HEK293 (cell line): ENCODE results near the gene MYO1C.

ENCODE experiments used
- GLI4 ChIP-seq: fragments of 450-650 bp; formaldehyde crosslinking; IDR thresholded peaks from 2 replicates; pipeline ENCODE4 v1.5.1; 2016; ENCODE audit warnings: missing biosample characterization, missing genetic modification characterization
- HOXA7 ChIP-seq: sonication (generic); formaldehyde crosslinking; IDR thresholded peaks from 2 replicates; pipeline ENCODE4 v1.8.1; 2022; ENCODE audit warnings: missing genetic modification reagents, borderline replicate concordance
- KLF8 ChIP-seq: fragments of 450-650 bp; formaldehyde crosslinking; IDR thresholded peaks from 2 replicates; pipeline ENCODE4 v1.5.1; 2016; ENCODE audit warnings: missing biosample characterization, missing genetic modification characterization
- WT1 ChIP-seq: fragments of 450-650 bp; formaldehyde crosslinking; IDR thresholded peaks from 2 replicates; pipeline ENCODE4 v1.5.1; 2016; ENCODE audit warnings: missing biosample characterization, missing genetic modification characterization
- ZFP69B ChIP-seq: fragments of 450-650 bp; formaldehyde crosslinking; IDR thresholded peaks from 2 replicates; pipeline ENCODE4 v1.5.1; 2016; ENCODE audit warnings: missing biosample characterization, missing genetic modification characterization
- ZNF174 ChIP-seq: fragments of 450-650 bp; formaldehyde crosslinking; IDR thresholded peaks from 2 replicates; pipeline ENCODE4 v1.5.0; 2017; ENCODE audit warnings: missing biosample characterization, mild to moderate bottlenecking, missing genetic modification characterization
- ZNF23 ChIP-seq: fragments of 450-650 bp; formaldehyde crosslinking; IDR thresholded peaks from 2 replicates; pipeline ENCODE4 v1.5.1; 2016; ENCODE audit warnings: missing biosample characterization, missing genetic modification characterization, borderline replicate concordance
- ZNF37A ChIP-seq: fragments of 450-650 bp; IDR thresholded peaks from 2 replicates; pipeline ENCODE4 v1.5.1; 2018; ENCODE audit warnings: missing biosample characterization, missing genetic modification characterization
- ZNF433 ChIP-seq: fragments of 450-650 bp; formaldehyde crosslinking; IDR thresholded peaks from 2 replicates; pipeline ENCODE4 v1.5.1; 2016; ENCODE audit warnings: missing biosample characterization, missing genetic modification characterization, low read depth
- ZNF544 ChIP-seq: fragments of 450-650 bp; formaldehyde crosslinking; IDR thresholded peaks from 2 replicates; pipeline ENCODE4 v1.5.0; 2017; ENCODE audit warnings: missing biosample characterization, missing genetic modification characterization
- ZNF558 ChIP-seq: fragments of 450-650 bp; formaldehyde crosslinking; IDR thresholded peaks from 2 replicates; pipeline ENCODE4 v1.5.1; 2016; ENCODE audit warnings: missing biosample characterization, missing genetic modification characterization
- ZNF561 ChIP-seq: fragments of 450-650 bp; IDR thresholded peaks from 2 replicates; pipeline ENCODE4 v1.5.1; 2018; ENCODE audit warnings: missing biosample characterization, missing genetic modification characterization, borderline replicate concordance
- ZNF596 ChIP-seq: fragments of 450-650 bp; IDR thresholded peaks from 2 replicates; pipeline ENCODE4 v1.5.0; 2018; ENCODE audit warnings: missing biosample characterization, mild to moderate bottlenecking, missing genetic modification characterization, moderate library complexity
- ZNF623 ChIP-seq: fragments of 450-650 bp; formaldehyde crosslinking; IDR thresholded peaks from 2 replicates; pipeline ENCODE4 v1.5.1; 2016; ENCODE audit warnings: missing biosample characterization, missing genetic modification characterization
- ZNF76 ChIP-seq: fragments of 450-650 bp; formaldehyde crosslinking; IDR thresholded peaks from 2 replicates; pipeline ENCODE4; 2016; ENCODE audit warnings: low read depth, missing biosample characterization, missing genetic modification characterization, borderline replicate concordance
- ZNF768 ChIP-seq: fragments of 450-650 bp; formaldehyde crosslinking; IDR thresholded peaks from 2 replicates; pipeline ENCODE4 v1.5.1; 2018; ENCODE audit warnings: missing biosample characterization, mild to moderate bottlenecking, missing genetic modification characterization
- ZNF785 ChIP-seq: fragments of 450-650 bp; formaldehyde crosslinking; IDR thresholded peaks from 2 replicates; pipeline ENCODE4 v1.5.1; 2016; ENCODE audit warnings: missing biosample characterization, missing genetic modification characterization
- ZSCAN30 ChIP-seq: fragments of 450-650 bp; IDR thresholded peaks from 2 replicates; pipeline ENCODE4 v1.5.1; 2018; ENCODE audit warnings: missing biosample characterization, mild to moderate bottlenecking, missing genetic modification characterization, moderate library complexity
- TF ChIP-seq, protein P1 (sequence below): fragments of 450-650 bp; formaldehyde crosslinking; IDR thresholded peaks from 2 replicates; pipeline ENCODE4 v1.5.1; 2016; ENCODE audit warnings: missing biosample characterization, missing genetic modification characterization, borderline replicate concordance
- TF ChIP-seq, protein P2 (sequence below): fragments of 450-650 bp; formaldehyde crosslinking; IDR thresholded peaks from 2 replicates; pipeline ENCODE4 v1.5.1; 2017; ENCODE audit warnings: missing biosample characterization, missing genetic modification characterization
- TF ChIP-seq, protein P3 (sequence below): fragments of 450-650 bp; formaldehyde crosslinking; IDR thresholded peaks from 2 replicates; pipeline ENCODE4; 2016; ENCODE audit warnings: missing biosample characterization, missing genetic modification characterization
- TF ChIP-seq, protein P4 (sequence below): fragments of 450-650 bp; formaldehyde crosslinking; IDR thresholded peaks from 2 replicates; pipeline ENCODE4 v1.5.1; 2016; ENCODE audit warnings: missing biosample characterization, missing genetic modification characterization, borderline replicate concordance
- TF ChIP-seq, protein P5 (sequence below): fragments of 450-650 bp; formaldehyde crosslinking; IDR thresholded peaks from 2 replicates; pipeline ENCODE4 v1.5.1; 2016; ENCODE audit warnings: missing biosample characterization, missing genetic modification characterization
- TF ChIP-seq, protein P6 (sequence below): fragments of 450-650 bp; formaldehyde crosslinking; IDR thresholded peaks from 2 replicates; pipeline ENCODE4 v1.5.1; 2017; ENCODE audit warnings: missing biosample characterization, missing genetic modification characterization

The MYO1C gene

DNA sequence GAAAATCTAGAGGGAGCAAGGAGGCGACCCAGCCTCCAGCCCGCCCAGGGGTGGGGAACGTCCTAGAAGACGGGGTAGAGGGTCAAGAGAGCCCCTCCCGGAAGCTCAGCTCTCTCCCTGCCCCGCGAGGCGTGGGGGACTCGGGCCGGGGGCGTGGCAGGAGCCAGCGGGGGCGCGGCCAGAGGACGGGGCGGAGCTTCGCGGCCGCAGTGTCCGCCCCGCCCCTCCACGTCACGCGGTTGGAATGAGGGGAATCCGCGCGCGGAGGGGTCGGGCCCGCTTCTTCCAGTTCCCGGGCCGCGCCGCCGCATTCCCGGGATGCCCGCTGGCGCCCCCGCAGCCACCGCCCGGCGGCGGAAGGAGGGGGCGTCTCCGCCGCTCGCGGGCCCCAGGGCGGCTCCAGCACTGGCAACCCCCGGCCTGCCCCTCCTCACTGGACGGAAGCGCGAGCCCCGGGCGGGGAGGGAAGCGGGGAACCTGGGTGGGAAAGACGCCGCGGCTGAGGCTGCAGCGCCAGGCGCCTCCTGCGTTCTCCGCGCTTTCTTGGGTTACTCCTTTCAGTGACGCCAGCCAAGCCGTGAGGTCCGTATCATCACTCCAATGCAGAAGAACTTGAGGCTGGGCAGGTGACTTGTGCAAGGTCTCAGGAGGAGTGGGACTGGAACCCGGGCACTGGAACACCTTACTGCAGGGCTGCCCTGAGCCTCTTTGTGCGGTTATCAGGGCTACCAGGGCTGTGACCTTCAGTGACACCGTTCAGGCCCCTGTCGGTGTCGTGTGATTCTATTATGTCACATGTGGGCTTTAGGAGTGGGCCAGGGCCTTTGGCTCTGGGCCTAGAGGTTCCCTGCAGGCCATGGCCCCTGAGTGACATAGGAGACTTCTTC, 4.3 kb downstream of the MYO1C start (continued):
- peak; percentile 45; the same call in 1 of the 2 replicates for TF ChIP-seq ZNF76 (tag by site-specific recombination)
- TF ChIP-seq KLF8 (tag by site-specific recombination), result peak; percentile 81
- TF ChIP-seq, protein P1, sequence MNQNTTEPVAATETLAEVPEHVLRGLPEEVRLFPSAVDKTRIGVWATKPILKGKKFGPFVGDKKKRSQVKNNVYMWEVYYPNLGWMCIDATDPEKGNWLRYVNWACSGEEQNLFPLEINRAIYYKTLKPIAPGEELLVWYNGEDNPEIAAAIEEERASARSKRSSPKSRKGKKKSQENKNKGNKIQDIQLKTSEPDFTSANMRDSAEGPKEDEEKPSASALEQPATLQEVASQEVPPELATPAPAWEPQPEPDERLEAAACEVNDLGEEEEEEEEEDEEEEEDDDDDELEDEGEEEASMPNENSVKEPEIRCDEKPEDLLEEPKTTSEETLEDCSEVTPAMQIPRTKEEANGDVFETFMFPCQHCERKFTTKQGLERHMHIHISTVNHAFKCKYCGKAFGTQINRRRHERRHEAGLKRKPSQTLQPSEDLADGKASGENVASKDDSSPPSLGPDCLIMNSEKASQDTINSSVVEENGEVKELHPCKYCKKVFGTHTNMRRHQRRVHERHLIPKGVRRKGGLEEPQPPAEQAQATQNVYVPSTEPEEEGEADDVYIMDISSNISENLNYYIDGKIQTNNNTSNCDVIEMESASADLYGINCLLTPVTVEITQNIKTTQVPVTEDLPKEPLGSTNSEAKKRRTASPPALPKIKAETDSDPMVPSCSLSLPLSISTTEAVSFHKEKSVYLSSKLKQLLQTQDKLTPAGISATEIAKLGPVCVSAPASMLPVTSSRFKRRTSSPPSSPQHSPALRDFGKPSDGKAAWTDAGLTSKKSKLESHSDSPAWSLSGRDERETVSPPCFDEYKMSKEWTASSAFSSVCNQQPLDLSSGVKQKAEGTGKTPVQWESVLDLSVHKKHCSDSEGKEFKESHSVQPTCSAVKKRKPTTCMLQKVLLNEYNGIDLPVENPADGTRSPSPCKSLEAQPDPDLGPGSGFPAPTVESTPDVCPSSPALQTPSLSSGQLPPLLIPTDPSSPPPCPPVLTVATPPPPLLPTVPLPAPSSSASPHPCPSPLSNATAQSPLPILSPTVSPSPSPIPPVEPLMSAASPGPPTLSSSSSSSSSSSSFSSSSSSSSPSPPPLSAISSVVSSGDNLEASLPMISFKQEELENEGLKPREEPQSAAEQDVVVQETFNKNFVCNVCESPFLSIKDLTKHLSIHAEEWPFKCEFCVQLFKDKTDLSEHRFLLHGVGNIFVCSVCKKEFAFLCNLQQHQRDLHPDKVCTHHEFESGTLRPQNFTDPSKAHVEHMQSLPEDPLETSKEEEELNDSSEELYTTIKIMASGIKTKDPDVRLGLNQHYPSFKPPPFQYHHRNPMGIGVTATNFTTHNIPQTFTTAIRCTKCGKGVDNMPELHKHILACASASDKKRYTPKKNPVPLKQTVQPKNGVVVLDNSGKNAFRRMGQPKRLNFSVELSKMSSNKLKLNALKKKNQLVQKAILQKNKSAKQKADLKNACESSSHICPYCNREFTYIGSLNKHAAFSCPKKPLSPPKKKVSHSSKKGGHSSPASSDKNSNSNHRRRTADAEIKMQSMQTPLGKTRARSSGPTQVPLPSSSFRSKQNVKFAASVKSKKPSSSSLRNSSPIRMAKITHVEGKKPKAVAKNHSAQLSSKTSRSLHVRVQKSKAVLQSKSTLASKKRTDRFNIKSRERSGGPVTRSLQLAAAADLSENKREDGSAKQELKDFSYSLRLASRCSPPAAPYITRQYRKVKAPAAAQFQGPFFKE (tag by site-specific recombination), result no peak
- no peak for TF ChIP-seq ZNF544 (tag by site-specific recombination)
- TF ChIP-seq, protein P2, sequence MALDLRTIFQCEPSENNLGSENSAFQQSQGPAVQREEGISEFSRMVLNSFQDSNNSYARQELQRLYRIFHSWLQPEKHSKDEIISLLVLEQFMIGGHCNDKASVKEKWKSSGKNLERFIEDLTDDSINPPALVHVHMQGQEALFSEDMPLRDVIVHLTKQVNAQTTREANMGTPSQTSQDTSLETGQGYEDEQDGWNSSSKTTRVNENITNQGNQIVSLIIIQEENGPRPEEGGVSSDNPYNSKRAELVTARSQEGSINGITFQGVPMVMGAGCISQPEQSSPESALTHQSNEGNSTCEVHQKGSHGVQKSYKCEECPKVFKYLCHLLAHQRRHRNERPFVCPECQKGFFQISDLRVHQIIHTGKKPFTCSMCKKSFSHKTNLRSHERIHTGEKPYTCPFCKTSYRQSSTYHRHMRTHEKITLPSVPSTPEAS (tag by site-specific recombination), result no peak
- no peak for TF ChIP-seq GLI4 (tag by site-specific recombination)
- no peak for TF ChIP-seq ZNF623 (tag by site-specific recombination)
- no peak for TF ChIP-seq ZNF174
- TF ChIP-seq ZNF558, result no peak
- TF ChIP-seq WT1, result 0 out of 2 replicates have a peak, but pooled peaks have one; percentile 38
- no peak for TF ChIP-seq ZNF785 (tag by site-specific recombination)
- 0 out of 2 replicates have a peak, but pooled peaks have one; percentile 33 for TF ChIP-seq ZNF596
- TF ChIP-seq, protein P3, sequence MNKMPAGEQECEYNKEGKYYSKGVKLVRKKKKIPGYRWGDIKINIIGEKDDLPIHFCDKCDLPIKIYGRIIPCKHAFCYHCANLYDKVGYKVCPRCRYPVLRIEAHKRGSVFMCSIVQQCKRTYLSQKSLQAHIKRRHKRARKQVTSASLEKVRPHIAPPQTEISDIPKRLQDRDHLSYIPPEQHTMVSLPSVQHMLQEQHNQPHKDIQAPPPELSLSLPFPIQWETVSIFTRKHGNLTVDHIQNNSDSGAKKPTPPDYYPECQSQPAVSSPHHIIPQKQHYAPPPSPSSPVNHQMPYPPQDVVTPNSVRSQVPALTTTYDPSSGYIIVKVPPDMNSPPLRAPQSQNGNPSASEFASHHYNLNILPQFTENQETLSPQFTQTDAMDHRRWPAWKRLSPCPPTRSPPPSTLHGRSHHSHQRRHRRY (tag by site-specific recombination), result no peak
- TF ChIP-seq, protein P4, sequence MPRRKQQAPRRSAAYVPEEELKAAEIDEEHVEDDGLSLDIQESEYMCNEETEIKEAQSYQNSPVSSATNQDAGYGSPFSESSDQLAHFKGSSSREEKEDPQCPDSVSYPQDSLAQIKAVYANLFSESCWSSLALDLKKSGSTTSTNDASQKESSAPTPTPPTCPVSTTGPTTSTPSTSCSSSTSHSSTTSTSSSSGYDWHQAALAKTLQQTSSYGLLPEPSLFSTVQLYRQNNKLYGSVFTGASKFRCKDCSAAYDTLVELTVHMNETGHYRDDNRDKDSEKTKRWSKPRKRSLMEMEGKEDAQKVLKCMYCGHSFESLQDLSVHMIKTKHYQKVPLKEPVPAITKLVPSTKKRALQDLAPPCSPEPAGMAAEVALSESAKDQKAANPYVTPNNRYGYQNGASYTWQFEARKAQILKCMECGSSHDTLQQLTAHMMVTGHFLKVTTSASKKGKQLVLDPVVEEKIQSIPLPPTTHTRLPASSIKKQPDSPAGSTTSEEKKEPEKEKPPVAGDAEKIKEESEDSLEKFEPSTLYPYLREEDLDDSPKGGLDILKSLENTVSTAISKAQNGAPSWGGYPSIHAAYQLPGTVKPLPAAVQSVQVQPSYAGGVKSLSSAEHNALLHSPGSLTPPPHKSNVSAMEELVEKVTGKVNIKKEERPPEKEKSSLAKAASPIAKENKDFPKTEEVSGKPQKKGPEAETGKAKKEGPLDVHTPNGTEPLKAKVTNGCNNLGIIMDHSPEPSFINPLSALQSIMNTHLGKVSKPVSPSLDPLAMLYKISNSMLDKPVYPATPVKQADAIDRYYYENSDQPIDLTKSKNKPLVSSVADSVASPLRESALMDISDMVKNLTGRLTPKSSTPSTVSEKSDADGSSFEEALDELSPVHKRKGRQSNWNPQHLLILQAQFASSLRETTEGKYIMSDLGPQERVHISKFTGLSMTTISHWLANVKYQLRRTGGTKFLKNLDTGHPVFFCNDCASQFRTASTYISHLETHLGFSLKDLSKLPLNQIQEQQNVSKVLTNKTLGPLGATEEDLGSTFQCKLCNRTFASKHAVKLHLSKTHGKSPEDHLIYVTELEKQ (tag by site-specific recombination), result no peak
- TF ChIP-seq, protein P5, sequence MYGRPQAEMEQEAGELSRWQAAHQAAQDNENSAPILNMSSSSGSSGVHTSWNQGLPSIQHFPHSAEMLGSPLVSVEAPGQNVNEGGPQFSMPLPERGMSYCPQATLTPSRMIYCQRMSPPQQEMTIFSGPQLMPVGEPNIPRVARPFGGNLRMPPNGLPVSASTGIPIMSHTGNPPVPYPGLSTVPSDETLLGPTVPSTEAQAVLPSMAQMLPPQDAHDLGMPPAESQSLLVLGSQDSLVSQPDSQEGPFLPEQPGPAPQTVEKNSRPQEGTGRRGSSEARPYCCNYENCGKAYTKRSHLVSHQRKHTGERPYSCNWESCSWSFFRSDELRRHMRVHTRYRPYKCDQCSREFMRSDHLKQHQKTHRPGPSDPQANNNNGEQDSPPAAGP, result peak; percentile 38; the same call in 1 of the 2 replicates
- TF ChIP-seq, protein P6, sequence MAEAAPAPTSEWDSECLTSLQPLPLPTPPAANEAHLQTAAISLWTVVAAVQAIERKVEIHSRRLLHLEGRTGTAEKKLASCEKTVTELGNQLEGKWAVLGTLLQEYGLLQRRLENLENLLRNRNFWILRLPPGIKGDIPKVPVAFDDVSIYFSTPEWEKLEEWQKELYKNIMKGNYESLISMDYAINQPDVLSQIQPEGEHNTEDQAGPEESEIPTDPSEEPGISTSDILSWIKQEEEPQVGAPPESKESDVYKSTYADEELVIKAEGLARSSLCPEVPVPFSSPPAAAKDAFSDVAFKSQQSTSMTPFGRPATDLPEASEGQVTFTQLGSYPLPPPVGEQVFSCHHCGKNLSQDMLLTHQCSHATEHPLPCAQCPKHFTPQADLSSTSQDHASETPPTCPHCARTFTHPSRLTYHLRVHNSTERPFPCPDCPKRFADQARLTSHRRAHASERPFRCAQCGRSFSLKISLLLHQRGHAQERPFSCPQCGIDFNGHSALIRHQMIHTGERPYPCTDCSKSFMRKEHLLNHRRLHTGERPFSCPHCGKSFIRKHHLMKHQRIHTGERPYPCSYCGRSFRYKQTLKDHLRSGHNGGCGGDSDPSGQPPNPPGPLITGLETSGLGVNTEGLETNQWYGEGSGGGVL (tag by site-specific recombination), result peak; percentile 68
- TF ChIP-seq ZNF768 (tag by site-specific recombination), result no peak
- TF ChIP-seq ZNF37A (tag by site-specific recombination), result peak; percentile 57; the same call in 1 of the 2 replicates
- peak; percentile 89 for TF ChIP-seq ZSCAN30 (tag by site-specific recombination)
- no peak for TF ChIP-seq HOXA7
- peak; percentile 87; the same call in 1 of the 2 replicates for TF ChIP-seq ZNF561 (tag by site-specific recombination)
- TF ChIP-seq ZNF23, result no peak
- no peak for TF ChIP-seq ZNF433
- TF ChIP-seq ZFP69B (tag by site-specific recombination), result no peak
